T47D (cell line): ENCODE results near the gene AP3B1.

Experiments used
- DNase-seq, 2 experiments: peaks; one replicate each; pipeline versions ENCODE4 v3.0.0 to v3.0.0-alpha.2; 2011 to 2012; ENCODE audit warnings: low read depth in 1 of 2, low spot score in 1 of 2
- JUND ChIP-seq: IDR thresholded peaks from 2 replicates; pipeline ENCODE4 v1.6.1; 2012; ENCODE audit warnings: low read depth
- in situ Hi-C: cut with HindIII; loops from 2 replicates; pipeline ENCODE4 v1.10.0; 2016; ENCODE audit warnings: low sequenced_read_pairs, low pct_unique_long_range_greater_than_20kb

Gene AP3B1

DNA sequence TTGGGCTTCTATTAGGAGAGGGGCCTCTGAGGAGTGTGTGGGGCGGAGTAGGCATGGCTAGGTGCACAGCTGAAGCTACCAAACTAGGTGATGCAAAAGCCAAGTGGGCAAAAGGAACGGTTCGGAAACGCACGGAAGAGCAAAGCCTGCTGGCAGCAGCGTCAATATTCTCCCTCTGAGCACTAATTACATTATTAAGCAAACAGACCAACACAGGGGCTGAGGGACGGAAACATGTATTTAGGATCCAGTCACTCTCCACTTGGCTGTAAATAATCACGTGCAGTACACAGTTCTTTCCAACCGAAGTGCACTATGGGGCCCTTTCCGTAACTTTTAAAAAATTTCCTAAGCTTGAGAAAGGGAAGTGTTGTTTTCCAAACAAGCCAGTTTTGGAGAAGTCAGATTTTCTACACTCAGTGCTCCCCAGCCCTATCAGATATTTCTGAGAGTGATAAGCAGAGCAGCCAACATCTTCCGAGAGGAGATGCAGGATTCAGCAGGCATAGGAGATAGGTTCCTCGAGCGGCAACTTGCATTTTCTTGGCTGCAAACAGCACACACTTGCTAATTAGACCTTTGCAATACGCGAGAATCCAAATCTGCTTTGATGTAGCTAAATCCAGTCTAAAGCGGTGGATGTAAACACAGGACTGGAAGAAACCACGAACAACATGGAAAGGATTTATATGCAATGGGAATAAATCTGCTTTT is 301.2 kb downstream of the AP3B1 start:
- TF ChIP-seq JUND, result no peak
- DNase-seq, result no peak
- in situ Hi-C loops, result no loop called here

DNA sequence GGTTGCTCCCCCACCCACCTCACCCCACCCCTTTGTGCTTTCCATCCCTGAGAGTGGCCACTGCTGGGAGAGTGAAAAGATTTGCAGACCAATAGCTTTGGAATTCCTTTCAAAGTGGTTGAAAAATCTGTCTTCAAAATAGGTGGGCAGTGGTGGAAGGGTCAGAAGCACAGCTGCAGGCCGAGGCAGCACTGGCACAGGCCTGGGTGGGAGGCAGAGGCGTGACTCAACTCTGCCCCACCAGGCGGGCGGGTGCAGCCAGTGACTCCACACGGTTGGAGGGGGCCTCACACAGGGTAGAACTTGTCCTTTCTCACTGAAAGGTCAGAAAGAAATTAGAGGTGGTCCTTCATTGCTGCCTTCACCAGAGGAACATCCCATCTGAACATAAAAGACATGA is 303.4 kb downstream of the AP3B1 start:
- no peak for TF ChIP-seq JUND
- in situ Hi-C loops, result no loop called here
- no peak for DNase-seq

DNA sequence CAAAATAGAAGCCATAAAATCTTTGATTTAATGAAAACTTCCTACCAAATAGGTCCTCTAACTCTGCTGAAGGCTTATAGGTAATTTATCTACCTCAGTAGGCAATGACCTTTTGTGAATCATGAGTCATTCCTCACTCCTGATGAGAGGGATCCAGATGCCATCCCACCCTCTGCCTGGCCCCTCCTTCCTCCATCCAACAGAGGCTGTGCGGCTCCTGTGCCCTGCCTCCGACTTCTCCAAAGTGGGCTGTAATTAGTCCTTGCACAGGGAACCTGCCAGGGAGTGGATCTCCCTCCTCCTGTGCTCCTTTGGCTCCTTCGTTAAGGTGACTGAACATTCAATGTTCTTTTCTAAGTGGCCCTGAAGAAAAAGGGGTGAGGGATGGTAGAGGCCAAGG is 304.5 kb downstream of the AP3B1 start:
- DNase-seq, result no peak
- in situ Hi-C loops, result no loop called here
- TF ChIP-seq JUND, result no peak

DNA sequence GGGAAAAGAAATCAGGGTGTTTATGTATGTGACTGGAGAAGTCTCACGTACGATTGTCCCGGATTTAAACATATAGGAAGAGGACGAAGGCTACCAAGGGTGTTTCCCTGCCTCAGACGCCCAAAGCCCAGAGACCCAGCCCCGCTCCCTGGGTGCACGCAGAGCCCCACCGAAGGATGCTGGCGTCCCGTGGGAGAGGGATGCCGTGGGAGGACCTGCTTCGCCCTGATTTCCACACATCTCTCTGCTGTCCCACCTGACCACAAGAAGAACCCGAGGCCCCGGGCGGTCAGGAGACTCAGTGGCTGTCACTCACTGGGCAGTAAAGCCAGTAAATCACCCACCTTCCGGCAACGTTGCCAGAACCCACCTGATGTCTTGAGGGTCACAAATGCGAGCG is 306.5 kb downstream of the AP3B1 start:
- DNase-seq, result no peak
- no peak for TF ChIP-seq JUND
- in situ Hi-C loops, result no loop called here

DNA sequence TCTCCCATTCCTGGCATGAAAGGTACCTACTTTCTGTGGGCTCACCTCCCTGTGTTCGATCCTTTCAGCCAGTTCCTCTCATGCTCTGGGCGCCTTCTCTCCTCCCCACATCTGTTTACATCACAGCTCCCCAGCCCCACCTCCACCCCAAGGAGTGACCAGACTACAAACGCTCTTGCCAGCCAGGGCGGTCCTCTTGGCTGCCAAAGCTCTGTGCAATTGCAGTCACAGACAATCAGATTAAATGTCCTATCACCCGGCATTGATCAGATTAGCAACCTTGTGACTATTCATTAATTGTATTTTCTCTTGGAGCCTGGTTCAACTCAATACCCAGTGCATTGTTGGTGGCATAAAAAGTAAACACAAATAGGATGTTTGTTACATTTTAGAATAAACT is 307.2 kb downstream of the AP3B1 start:
- in situ Hi-C loops, result no loop called here
- no peak for DNase-seq
- TF ChIP-seq JUND, result no peak

DNA sequence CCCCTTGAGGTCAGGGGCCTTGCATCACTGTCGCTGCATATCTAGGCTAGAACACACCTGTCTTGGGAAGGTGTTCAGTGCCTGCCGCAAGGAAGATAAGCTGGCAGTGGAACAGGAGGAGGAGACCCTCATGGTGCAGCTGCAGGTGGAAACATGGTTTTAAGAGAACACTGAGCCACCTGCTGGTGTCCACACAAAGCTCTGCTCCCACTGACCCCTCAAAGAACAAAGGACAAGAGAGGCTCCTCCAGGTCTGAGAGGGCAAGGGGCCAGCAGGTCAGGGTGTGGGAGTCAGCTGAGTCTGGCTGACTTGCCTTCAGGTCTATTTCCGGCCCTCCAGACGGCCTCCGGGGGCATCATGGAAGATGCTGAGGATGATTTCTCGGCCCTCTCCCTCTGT is 308.2 kb downstream of the AP3B1 start:
- TF ChIP-seq JUND, result no peak
- DNase-seq, result no peak
- in situ Hi-C loops, result no loop called here

DNA sequence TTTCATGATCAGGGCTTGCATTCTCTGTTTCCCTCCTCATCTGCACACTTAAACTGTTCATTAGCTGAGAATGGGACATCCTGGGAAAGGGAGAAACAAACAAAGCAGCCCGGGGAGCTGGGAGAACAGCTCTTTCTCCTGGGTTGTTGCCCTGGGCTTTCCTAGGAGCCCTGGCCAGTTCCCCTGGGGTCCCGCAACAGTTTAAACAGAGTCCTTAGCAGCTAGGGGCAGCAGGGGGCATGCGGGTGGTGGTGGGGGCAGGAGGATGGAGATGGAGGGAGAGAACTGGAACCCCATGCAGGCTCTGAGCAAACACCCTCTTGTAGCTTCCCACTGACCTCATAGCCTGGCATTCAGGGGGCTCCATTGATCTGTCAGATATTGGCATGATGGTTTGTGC is 309.3 kb downstream of the AP3B1 start:
- in situ Hi-C loops, result no loop called here
- no peak for DNase-seq

DNA sequence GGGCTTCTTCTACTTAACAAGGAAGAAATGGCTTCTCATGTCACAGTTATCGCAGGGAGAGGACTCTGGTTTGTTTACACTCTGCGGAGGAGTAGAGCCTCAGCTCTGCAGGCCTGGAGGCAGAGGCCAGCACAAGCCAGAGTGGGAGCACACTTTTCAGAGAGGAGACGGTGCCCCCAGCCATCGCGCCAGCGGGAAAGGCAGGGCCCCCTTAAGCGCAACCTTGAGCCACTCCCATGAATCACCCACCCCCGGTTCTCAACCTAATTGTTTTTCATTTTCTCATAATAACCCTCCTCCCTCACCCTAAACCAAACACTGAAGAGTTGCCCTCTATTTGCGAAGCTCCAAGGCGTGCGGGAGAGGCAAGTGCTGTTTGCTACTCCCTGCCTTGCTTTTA is 309.9 kb downstream of the AP3B1 start:
- peak in 1 of 2 experiments; percentile 16 for DNase-seq
- no peak for TF ChIP-seq JUND
- in situ Hi-C loops, result no loop called here

More for the DNA sequence above, 309.3 kb downstream of the AP3B1 start:
- no peak for TF ChIP-seq JUND

DNA sequence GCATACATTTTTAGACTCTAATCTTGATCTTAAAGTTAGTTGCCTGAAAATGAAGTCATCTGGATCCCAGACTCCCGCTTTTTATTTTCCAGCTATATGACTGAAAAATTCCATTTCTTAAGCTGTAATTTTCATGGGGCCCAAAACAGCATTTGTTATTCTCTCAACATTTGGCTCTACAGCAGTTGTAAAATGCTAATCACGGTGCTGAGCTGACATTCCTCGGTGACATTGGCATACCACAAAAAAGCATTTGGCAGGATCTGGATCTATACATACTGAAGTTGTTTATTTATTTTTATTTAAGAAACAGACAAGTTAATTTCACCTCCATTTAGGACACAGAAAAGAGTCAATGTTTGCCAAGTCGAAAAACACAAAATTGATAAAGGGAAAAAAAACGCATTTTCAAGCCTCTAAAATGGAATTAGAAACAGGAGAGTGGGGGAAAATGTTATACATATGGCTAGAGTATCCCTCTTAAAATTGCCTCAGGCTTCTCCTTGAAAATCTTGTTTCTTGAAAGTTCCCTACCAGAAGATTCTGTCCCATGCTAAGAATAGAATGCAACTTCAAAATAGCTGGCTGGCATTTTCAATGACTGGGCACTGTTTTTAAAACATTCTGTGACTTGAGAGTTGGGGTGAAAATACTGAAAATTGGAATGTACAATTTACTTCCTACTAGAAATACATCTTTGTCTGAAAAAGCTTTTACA is 310.9 kb downstream of the AP3B1 start:
- in situ Hi-C loops, result no loop called here
- TF ChIP-seq JUND, result no peak
- no peak for DNase-seq

DNA sequence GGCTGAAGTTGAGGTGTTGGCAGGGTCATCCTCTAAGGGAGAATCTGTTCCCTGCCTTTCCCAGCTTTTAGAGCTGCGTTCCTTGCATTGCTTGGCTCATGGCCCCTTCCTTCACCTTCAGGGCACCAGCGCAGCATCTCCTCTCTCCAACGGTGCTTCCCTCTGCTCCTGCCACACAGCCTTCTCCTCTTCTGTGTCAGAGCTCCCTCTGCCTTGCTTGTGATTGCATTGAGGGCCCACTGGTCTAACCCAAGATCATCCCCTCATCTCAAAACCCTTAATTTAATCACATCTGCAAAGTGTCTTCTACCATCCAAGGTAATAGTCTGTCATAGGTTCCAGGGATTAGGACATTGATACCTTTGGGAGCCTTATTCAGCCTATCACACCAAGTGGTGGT is 312.7 kb downstream of the AP3B1 start:
- TF ChIP-seq JUND, result no peak
- in situ Hi-C loops, result no loop called here
- DNase-seq, result peak in 1 of 2 experiments; percentile 23

DNA sequence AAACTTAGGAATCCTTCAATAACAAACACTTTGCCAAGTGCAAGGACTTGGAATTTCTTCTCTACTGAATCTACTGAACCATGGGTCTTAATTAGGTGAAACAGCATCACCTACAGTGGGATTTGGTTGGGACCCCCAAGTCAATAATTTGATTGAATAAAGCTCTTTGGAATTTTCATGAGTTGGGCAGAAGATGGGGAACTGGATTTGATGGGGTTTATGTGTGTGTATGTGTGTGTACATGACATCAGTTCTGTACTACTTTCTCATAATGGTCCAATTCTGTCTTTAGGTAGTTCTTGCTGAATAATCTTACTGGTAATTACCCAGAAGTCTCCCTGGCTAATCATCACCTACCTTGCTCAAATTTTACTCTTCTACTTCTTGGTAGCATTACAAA is 319.9 kb downstream of the AP3B1 start:
- TF ChIP-seq JUND, result no peak
- no peak for DNase-seq
- in situ Hi-C loops, result no loop called here

DNA sequence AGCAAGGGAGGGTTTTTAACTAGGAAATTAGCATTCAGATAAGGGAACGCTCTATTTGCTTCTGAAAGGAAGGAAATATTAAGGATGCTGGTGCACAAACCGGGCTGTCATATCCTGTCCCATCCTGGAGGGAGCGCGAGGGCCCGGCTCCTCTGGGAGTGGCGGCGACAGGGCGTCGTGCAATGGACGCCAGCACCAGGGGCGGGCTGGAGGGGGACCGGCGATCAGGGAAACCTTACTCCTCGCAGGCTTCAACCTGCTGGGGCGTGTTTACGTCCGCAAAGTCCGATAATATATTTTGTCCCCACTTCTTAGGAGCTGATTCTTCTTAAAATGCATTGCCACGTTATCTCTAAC is 321.3 kb downstream of the AP3B1 start:
- no peak for DNase-seq
- no peak for TF ChIP-seq JUND
- in situ Hi-C loops, result no loop called here

DNA sequence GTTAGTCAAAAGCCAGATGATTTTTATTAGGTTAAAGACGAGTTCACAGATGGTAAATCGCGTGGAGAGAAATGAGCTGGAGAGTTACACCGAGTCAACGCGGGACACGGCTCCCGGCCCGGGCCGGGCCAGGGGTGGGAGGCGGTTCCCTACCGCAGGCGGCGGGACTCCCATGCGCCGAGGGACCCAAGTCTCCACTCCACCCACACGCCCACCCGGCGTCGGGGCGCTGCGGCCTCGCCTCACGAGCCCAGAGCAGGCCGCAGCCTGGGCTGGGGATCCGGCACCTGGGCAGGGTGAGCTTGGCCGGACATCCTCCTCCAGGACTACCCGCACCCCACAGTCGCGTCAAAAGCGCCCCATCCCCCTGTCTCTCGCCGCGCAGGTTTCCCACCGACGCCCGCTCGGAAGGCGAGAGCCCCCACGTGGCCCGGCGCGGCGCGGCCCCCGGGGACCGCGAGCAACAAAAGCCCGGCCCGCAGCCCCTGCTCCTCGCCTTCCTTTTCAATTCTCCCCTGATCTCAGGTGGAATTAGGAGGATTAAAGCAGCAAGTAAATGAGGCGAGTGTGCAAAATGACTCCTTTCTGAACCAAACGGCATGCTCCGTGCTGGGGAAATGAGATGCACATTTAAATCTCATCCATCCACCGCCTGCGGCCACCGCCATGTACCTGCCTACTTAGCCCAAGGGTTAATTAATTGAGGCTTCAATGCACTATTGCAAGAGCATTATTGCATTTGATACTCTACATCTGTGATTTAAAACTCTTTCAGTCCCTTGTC is 321.8 kb downstream of the AP3B1 start:
- in situ Hi-C loops, result no loop called here
- no peak for DNase-seq
- TF ChIP-seq JUND, result no peak
